Measurements from ENCODE around the gene TIFAB. TPM values are rescaled to one million over a fixed set of nuclear protein-coding genes. Genes with fewer than 3 reads are reported as not detected.

TIFAB gene
- total RNA-seq, 1 donor from 2014 or later, result 0.10 TPM

GRCh38 chr5:135442431-135443160, 9.6 kb downstream of the TIFAB start:
- peak; percentile 64 for DNase-seq

DNA sequence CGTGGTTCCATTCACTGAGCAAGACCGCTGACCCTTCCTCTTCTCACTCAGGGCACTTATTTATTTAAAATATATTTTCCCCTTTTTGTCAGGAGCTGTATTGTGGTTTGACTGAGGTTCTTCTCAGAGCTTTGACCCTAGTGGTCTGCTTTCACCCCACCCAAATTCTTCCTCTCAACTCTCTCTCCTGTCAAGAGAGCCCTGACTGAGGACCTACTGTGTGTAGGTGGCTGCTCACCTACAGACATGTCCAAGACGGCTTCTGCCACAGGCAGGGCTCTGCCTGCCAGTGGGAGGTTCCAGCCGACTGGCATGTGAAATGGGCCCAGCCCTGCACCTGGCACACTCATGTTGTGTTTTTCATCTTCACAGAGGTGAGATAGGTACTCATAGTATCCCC, 10.2 kb downstream of the TIFAB start:
- DNase-seq, result no peak

DNA sequence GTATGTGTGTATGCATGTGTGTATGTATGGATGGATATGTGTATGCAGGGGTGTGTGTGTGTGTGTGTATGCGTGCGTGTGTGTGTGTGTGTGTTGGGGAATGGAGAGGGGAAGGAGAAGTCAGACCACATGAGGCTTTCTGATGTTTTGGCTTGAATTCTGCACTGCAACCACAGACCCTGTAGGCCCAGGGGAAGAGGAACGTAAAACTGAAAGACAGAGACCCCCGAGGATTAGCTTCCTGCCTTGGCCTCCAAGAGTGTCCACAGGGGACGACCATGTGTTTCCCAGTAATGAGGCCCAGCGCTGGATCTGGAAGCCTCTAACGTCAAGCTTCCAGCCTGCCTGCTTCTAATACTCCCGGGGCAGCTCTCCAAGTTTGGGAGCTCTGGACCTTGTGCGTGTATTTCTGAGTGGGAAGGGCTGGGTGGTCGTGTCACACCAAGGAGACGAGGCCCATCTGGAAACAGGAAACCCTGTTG, 10.8 kb downstream of the TIFAB start:
- DNase-seq, result peak; percentile 80

- DNase-seq, result no peak
Measured at GRCh38 chr5:135440916-135441315, 11.2 kb downstream of the TIFAB start.

- DNase-seq, result no peak
Measured at GRCh38 chr5:135439231-135440205, 12.6 kb downstream of the TIFAB start.

GRCh38 chr5:135438636-135439221, 13.4 kb downstream of the TIFAB start:
- DNase-seq, result no peak

GRCh38 chr5:135437796-135438560, 14.2 kb downstream of the TIFAB start:
- DNase-seq, result peak; percentile 90

DNA sequence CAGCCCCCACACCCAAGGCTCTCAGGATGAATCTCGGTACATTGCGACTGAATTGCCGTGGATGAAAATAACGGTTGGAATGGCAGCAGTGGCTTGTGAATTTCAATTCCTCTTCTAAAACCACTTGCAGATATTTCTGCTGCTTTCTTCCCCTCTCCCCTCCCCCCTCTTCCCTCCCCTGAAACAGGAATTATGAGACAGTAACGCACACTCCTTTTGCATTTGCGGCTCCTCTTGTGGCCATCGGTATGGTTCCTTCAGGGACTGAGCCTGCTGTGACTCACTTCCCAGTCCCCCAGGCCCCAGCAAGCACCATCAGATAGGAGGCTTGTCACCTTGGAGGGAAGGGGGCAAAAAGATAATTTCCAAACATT, 14.7 kb downstream of the TIFAB start:
- no peak for DNase-seq

- no peak for DNase-seq
Measured at GRCh38 chr5:135436951-135437418, 15.2 kb downstream of the TIFAB start.

GRCh38 chr5:135435467-135436330, 16.5 kb downstream of the TIFAB start:
- DNase-seq, result no peak

GRCh38 chr5:135434591-135435466, 17.3 kb downstream of the TIFAB start:
- DNase-seq, result no peak

- no peak for DNase-seq
Measured at GRCh38 chr5:135433681-135434426, 18.3 kb downstream of the TIFAB start.

DNA sequence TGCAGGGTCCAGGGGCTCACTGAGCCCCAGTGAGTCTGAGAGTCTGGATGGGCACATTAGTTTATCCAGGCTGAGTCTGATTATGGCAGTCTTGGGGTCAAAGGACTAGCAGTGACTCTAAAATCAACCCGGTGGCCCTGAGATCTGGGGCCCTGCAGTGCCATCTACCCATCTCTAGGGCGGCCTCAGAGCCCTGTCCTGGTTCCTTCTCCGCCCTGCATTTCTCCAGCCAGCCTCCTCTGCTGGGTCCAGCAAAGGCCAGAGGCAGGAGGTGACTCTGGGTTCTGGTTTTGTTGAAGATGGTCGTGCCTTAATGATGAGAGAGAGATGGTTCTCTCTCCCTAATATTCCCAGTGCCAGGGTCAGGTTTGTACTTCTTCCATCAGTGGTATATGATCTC, 20.0 kb downstream of the TIFAB start:
- no peak for DNase-seq

DNA sequence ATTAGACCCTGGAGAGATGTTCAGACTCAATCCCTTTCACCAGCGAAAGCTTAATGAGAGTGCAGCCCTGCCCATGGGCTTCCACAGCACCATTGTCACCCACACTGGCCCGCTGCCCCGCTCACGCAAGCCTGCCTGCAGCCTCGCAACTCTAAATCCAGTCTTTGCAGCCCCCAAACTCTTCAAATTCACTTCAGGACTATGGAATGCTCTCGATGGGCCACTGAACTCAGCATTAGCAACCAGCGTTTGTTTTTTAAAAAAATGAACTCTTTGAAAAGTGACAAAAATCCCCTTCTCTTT, 22.1 kb downstream of the TIFAB start:
- no peak for DNase-seq

GRCh38 chr5:135429301-135430134, 22.6 kb downstream of the TIFAB start:
- DNase-seq, result peak; percentile 76

DNA sequence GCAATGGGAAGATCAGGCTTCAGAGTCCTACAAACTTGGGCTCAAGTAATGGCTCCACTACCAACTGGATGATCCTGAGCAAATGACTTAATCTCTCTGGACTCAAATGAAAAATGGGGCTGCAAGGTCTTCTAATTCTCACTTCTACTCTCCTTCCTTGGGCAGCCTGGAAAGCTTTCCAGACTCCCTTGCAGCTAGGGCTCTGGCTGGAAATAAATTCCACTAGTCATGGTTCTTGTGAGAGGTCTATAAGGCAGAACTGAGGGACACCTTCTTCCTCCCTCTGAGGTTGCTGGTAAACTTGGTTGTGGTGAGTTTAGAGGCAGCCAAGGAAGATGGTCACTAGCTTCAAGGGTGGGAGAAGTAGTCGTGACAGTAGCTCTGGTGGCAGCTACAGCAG, 23.6 kb downstream of the TIFAB start:
- DNase-seq, result no peak

DNA sequence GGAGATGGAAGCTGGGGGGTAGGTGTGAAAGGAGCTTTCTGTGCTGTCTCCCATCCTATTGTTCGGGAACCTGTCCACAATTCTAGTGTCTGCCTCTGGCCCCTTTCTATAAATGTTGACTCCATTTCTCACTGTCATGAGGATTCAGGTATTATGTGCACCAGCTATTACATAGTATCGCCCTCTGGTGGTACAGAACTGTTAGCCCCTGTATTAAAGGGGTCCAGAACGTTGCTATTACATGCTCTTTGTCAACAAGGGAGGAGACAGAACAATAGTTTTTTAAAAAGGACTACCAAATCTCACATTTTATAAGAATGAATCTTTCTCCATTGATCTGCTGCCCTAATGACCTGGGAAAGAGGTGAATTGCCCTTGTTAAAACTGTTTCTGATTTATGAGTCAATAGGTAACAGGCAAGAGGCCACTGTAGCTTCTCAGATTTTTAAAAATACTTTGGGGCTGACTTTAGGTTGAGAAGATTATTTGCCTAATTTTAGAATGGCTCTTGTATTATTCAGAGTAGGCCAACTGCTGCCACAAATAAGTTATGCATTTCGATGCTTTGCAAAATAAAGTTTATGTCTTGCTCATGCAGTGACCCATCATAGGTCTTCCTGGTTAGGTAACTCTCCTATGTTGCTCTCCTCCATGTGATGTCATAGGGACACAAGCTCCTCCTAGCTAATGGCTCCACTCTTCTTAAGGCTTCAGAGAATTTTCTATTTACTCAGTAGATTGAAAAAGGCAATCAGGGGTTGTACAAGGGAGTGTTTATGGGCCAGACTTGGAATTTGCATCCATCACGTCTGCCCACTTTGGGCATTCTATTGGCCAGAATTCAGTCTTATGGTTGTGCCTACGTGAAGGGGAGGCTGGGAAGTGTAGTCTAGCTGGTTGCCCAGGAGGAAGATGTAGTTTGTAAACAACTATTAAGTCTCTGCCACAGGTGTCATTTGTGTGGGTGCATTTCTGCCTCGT, 25.8 kb downstream of the TIFAB start:
- DNase-seq, result peak; percentile 58
